DOHH2 (cell line): ENCODE results near the gene DAAM1.

Experiments
- H3F3A ChIP-seq: fragments of 200-600 bp; sonication (generic), shearing (Covaris generic); 2 replicates; pipeline ENCODE4 v1.6.0; 2016; ENCODE audit warnings: antibody characterized with exemption, mild to moderate bottlenecking; ENCODE audit not compliant: control insufficient read depth, insufficient read depth
- H3K27ac ChIP-seq: fragments of 200-600 bp; sonication (generic); 2 replicates; pipeline ENCODE4 v1.5.1; 2014; ENCODE audit warnings: low read depth, mild to moderate bottlenecking, low read length, moderate library complexity
- H3K27me3 ChIP-seq: fragments of 200-600 bp; sonication (generic); 2 replicates; pipeline ENCODE4 v1.6.1; 2014; ENCODE audit warnings: mild to moderate bottlenecking, low read length, mixed read lengths; ENCODE audit not compliant: control insufficient read depth
- H3K36me3 ChIP-seq: fragments of 200-600 bp; sonication (generic); 2 replicates; pipeline ENCODE4 v1.6.1; 2014; ENCODE audit warnings: mild to moderate bottlenecking, low read length, moderate library complexity, mixed read lengths; ENCODE audit not compliant: control insufficient read depth
- H3K4me1 ChIP-seq: fragments of 200-600 bp; sonication (generic); 2 replicates; pipeline ENCODE4 v1.6.1; 2014; ENCODE audit warnings: mild to moderate bottlenecking, low read length, mixed read lengths; ENCODE audit not compliant: control insufficient read depth
- H3K4me2 ChIP-seq: fragments of 200-600 bp; sonication (generic); 2 replicates; pipeline ENCODE4 v1.6.0; 2014; ENCODE audit warnings: mild to moderate bottlenecking, low read length, moderate library complexity
- H3K4me3 ChIP-seq: fragments of 200-600 bp; sonication (generic); 2 replicates; pipeline ENCODE4 v1.5.1; 2014; ENCODE audit warnings: mild to moderate bottlenecking, low read length, mixed read lengths
- H3K79me2 ChIP-seq: fragments of 200-600 bp; sonication (generic); 2 replicates; pipeline ENCODE4 v1.6.1; 2014; ENCODE audit warnings: mild to moderate bottlenecking, low read length, mixed read lengths; ENCODE audit not compliant: control insufficient read depth
- H3K9me2 ChIP-seq: fragments of 200-600 bp; sonication (generic); replicated peaks from 2 replicates; pipeline ENCODE4 v1.6.1; 2014; ENCODE audit warnings: mild to moderate bottlenecking, low read length, mixed read lengths; ENCODE audit not compliant: control insufficient read depth
- H3K9me3 ChIP-seq: fragments of 200-600 bp; sonication (generic); 2 replicates; pipeline ENCODE4 v1.6.1; 2014; ENCODE audit warnings: antibody characterized with exemption, low read length, mixed read lengths; ENCODE audit not compliant: control insufficient read depth, insufficient read depth
- H4K20me1 ChIP-seq: fragments of 200-600 bp; sonication (generic); 2 replicates; pipeline ENCODE4 v1.6.0; 2014; ENCODE audit warnings: low read depth, mild to moderate bottlenecking, antibody characterized with exemption, low read length, moderate library complexity; ENCODE audit not compliant: control insufficient read depth, insufficient read depth
- EZH2phosphoT487 ChIP-seq: fragments of 200-600 bp; sonication (generic); IDR thresholded peaks from 2 replicates; pipeline ENCODE4 v1.6.1; 2017; ENCODE audit warnings: borderline replicate concordance, mild to moderate bottlenecking, antibody characterized with exemption, low read length, moderate library complexity, mixed read lengths
- TF ChIP-seq, protein P1 (sequence below): fragments of 200-600 bp; sonication (generic); IDR thresholded peaks from one replicate; pipeline ENCODE4 v1.5.1; 2014; ENCODE audit warnings: antibody characterized with exemption, mild to moderate bottlenecking, low read depth, low read length; ENCODE audit not compliant: poor library complexity, severe bottlenecking

The DAAM1 gene

DNA sequence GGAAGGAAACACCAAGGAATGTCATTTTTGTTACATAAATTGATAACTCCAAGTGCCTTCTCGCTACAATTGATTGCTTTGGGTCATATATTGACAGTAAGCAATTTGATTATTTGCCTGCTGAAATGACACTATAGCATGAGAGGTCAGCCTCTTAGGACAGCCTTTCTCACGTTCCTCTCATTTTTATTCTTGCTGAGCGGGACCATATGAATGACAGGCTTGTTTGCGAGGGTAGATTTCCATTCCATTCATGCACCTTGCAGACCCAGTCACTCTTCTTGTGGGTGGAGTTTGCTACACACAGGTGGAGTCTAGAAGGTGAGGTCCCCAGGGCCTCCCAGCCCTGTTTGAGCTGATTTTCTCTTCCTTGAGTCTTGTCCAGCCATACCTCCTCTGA lies 27.3 kb downstream of the DAAM1 start:
- H3K9me3 ChIP-seq, result no peaks in the 10 kb centered on the region
- no peak overlapping the region for H3K27ac ChIP-seq
- H3F3A ChIP-seq, result no peaks in the 10 kb centered on the region
- H3K4me1 ChIP-seq, result peaks cover 47% of the 10 kb centered on the region
- H3K36me3 ChIP-seq, result peaks cover 9% of the 10 kb centered on the region
- no peak for TF ChIP-seq EZH2phosphoT487
- TF ChIP-seq, protein P1, sequence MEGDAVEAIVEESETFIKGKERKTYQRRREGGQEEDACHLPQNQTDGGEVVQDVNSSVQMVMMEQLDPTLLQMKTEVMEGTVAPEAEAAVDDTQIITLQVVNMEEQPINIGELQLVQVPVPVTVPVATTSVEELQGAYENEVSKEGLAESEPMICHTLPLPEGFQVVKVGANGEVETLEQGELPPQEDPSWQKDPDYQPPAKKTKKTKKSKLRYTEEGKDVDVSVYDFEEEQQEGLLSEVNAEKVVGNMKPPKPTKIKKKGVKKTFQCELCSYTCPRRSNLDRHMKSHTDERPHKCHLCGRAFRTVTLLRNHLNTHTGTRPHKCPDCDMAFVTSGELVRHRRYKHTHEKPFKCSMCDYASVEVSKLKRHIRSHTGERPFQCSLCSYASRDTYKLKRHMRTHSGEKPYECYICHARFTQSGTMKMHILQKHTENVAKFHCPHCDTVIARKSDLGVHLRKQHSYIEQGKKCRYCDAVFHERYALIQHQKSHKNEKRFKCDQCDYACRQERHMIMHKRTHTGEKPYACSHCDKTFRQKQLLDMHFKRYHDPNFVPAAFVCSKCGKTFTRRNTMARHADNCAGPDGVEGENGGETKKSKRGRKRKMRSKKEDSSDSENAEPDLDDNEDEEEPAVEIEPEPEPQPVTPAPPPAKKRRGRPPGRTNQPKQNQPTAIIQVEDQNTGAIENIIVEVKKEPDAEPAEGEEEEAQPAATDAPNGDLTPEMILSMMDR, result no peak
- no peaks in the 10 kb centered on the region for H4K20me1 ChIP-seq
- H3K4me3 ChIP-seq, result no peak overlapping the region
- no peak overlapping the region for H3K4me2 ChIP-seq
- no peaks in the 10 kb centered on the region for H3K9me2 ChIP-seq
- peaks cover 100% of the 10 kb centered on the region for H3K79me2 ChIP-seq
- no peaks in the 10 kb centered on the region for H3K27me3 ChIP-seq

DNA sequence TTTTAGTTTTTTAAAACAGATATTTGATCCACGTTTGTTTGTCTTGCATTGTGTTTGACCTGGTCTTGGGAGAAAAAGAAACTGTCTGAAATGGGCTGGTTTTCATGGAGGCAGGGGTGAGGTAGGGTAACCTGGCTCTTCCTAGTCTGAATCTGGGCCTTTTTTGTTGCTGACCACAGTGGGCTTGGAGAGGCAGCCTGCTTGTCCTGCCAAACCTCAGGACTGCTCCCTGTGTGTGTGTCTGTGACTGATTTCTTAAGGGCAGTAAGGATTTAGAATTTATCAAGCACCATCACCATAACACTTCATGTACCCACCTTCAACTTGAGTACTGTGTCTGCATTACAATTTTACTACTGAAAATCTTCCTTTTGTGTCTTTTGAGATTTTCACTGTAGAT lies 28.5 kb downstream of the DAAM1 start:
- Histone ChIP-seq H3K9me3 (no peaks in the 10 kb centered on the region), H3K4me2 (no peak overlapping the region), H3K27me3 (no peaks in the 10 kb centered on the region), H3K36me3 (peaks cover 17% of the 10 kb centered on the region; the same call in 1 of the 2 replicates), H3K27ac (no peak overlapping the region), H3K4me3 (no peak overlapping the region), H3F3A (no peaks in the 10 kb centered on the region), H3K4me1 (peaks cover 34% of the 10 kb centered on the region), H3K9me2 (no peaks in the 10 kb centered on the region), H3K79me2 (peaks cover 100% of the 10 kb centered on the region), H4K20me1 (no peaks in the 10 kb centered on the region)
- no peak for TF ChIP-seq EZH2phosphoT487
- TF ChIP-seq, protein P1, result no peak

DNA sequence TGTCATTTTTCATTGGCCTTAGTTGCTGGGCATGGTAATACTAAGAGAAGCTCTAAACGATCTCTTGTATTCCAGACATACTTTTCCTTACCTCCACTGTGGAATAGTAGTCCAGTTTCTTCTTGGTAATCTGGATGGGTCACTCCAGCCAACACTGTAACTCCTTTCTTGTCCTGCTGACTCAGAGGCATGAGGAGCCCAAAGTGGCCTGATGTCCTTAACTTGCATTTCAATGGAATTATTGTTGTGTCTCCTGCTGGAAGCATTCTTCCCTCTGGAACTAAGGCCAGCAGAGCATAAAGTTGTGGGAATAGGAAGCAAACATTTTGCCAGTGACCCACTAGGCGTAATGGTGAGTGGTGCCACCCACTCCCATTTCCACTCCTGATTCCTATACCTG lies 33.1 kb downstream of the DAAM1 start:
- TF ChIP-seq EZH2phosphoT487, result no peak
- TF ChIP-seq, protein P1, result no peak
- Histone ChIP-seq H3K4me3 (no peak overlapping the region), H3K4me2 (no peak overlapping the region), H3K4me1 (no peaks in the 10 kb centered on the region), H3K27ac (no peak overlapping the region), H3K9me3 (no peaks in the 10 kb centered on the region), H4K20me1 (no peaks in the 10 kb centered on the region), H3K27me3 (no peaks in the 10 kb centered on the region), H3K79me2 (peaks cover 99% of the 10 kb centered on the region), H3K9me2 (no peaks in the 10 kb centered on the region), H3K36me3 (peaks cover 24% of the 10 kb centered on the region), H3F3A (no peaks in the 10 kb centered on the region)
